Dermis microvascular lymphatic vessel endothelial cell (primary cell): ENCODE results near the gene PAFAH1B1. TPM values are rescaled to one million over a fixed set of nuclear protein-coding genes. Genes with fewer than 3 reads are reported as not detected.
"Not testable (repeated sequence)": the region's sequence is repeated elsewhere in the genome, so short reads cannot be mapped to it uniquely, and the experiment has no call there.

Source experiments
- DNase-seq, 2 donors: peaks; one replicate each; pipeline versions ENCODE4 v3.0.0 to v3.0.0-alpha.2; 2010; ENCODE audit warnings: low read depth in 2 of 2
- total RNA-seq: library from RNA; depleted of rRNA; stranded (reverse); fragments of >200 nt; gene quantifications from 2 replicates; pipeline ENCODE4 v1.2.1, GENCODE V29; 2014

Gene PAFAH1B1
- total RNA-seq, 1 donor from 2014 or later = 65.0 TPM

DNA sequence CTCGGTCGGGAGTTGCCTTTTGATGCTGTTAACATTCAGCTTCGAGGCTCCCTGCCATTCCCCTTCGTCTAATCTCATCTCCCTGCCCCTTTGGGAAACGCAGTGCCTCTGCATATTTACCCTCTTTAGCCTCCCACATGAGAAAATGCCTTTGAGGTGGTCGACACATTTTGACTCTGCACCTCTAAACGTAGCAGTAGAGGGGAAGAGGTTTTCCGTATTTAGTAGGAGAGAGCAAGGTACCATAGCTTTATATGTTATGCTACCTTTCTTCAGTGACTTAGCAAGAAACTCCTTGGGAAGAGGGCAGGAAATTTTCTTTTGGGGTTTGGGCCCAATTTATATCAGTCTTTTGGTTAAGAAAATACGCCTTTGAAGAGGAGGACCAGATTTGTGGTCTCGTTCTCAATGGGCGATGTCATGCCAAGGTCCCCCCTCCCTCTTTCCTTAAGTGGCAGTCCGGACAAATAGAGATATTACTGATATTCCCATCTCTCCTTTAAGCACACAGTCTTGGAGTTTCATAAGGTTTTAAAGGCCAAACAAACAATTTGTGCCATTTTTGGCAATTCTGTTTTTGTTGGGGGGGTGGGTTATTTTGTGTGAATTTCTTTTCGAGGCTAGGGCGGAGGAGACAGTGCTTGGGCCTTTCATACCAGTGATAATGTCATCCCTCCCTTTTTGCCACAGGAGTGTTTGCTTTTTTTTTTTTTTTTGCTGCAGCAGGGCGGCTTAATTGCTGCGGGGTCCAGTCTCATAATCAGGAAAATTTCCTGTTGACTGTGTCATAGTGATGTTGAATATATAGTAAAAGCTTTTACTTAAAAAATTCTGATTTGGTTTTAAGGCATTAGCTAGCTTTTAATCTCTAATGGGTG is 1.5 kb downstream of the PAFAH1B1 start:
- DNase-seq = no peak

DNA sequence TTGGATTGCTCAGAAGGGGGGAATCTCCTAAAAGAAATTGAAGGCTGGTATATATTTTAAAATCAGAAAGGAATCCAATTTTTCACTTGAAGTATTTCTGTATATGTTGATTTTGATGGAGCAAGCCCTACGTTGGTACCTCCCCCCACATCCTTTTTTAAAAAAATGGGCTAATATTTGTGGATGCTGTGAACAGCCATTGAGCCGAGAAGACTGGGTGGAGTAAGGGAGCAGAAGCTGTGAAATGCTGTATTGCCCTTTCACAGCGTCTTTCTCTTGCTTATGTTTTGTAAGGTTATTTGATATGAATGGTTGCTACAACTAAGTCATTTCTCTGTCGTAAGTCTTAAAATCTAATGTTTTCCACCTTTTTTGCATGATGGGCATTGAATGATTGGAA is 2.3 kb downstream of the PAFAH1B1 start:
- DNase-seq = no peak

DNA sequence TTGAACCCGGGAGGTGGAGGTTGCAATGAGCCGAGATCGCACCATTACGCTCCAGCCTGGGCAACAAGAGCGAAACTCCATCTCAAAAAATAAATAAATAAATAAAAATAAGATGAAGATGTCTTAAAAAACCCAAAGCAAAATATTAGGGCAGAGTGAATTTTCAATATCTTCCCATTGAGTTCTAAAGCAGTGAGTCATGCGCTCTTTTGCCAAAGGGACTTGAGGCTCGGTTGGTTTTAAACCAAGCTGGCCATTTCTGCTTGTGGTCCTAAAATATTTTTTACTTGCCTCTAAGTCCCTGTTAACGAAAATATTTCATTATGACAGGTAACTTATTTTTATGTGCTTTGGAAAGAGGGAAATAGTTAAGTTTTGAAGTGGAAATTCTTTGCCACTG is 4.7 kb downstream of the PAFAH1B1 start:
- peak in 1 of 2 donors; percentile 20 for DNase-seq

DNA sequence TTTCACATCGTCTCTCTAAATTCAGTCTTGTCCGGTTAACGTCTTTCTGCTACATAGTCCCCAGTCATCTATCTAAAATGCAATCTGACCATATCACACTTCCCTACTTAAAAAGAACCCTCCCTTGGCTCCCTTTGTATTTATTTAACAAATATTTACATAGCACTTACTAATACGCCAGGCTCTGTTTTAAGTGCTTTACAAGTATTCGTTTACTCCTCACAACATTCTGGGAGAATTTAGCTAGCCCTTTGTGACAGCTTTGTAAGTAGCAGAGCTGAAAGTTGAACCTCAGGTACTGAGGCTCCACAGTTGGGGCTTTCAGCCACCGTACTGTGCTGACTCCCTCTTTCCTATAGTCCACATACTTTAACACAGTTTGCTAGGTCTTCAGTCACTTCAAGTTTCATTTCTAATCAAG is 9.2 kb downstream of the PAFAH1B1 start:
- DNase-seq = peak in 1 of 2 donors; percentile 8

DNA sequence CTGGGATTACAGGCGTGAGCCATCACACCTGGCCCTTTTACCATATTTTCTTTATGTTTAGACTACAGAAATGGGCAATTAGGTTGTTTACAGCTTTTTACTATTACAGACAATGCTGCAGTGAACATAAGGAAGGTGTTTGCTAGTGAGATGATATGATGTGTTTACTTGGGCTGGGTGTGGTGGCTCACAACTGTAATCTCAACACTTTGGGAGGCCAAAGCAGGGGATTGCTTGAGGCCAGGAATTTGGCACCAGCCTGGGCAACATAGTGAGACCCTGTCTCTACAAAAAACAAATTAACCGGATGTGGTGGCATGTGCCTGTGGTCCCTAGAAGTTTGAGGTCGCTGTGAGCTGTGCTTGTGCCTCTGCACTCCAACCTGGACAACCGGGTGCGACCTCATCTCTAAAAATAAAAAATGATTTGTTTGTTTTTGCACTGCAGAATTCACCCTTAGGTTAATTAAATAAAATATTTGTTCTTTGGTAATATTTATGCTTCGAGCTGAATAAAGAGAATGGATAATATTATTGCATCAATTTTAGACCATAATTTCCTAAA is 15.0 kb downstream of the PAFAH1B1 start:
- DNase-seq = no peak

DNA sequence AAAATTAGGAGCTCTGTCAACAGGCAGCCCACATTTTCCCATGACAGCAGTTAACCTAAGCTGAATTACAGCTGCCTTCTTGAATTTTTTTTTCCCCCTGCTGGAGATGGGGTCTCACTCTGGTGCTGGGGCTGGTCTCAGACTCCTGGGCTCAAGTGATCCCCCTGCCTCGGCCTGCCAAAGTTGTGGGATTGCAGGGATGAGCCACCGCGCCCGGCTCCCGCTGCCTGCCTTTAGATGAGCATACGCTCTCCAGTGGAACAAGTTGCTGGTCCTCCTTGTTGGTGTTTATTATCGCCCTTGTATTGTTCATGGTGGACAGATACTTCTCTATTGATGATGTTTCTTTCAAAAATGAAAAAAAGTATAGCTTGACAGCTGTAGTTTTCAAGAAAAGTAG is 15.6 kb downstream of the PAFAH1B1 start:
- DNase-seq = no peak

DNA sequence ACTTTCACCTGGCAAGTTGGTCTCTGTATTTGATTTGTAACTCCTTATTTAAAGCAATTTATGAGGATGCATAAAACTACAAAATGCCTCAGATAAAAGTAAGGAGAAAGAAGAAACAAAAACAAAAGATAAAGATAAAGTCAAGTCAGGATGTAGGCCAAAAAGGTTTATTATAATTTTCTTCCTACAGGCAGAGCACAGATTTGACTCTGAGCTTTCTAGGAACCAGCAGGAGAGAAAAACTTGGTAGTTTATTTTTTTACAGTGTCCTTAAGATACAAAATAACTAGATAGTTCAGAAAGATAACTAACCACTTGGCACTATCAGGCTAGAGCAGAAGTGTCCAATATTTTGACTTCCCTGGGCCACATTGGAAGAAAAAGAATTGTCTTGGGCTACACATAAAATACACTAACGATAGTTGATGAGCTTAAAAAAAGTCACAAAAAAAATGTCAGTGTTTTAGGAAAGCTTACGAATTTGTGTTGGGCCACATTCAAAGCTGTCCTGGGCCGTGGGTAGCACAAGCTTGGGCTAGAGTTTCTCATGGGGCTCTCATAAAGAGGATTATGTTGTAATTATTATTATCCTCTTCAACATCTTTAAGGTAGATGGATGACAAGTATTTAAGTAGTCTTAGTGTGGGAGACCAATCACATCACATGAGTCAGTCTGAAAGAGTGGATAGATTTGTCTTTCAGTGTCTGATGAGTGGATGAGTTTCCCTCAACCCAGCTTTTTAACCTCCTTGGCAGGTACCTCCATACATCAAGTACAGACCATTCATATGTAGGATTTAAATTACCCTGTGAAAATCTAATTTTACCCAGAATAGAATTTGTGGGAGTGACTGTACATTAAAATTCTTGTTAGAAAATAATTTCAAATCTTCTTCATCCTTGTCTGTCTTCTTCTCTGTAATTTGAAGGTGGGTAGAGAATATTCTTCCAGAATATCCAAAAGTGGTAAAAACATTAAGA is 17.0 kb downstream of the PAFAH1B1 start:
- no peak for DNase-seq

DNA sequence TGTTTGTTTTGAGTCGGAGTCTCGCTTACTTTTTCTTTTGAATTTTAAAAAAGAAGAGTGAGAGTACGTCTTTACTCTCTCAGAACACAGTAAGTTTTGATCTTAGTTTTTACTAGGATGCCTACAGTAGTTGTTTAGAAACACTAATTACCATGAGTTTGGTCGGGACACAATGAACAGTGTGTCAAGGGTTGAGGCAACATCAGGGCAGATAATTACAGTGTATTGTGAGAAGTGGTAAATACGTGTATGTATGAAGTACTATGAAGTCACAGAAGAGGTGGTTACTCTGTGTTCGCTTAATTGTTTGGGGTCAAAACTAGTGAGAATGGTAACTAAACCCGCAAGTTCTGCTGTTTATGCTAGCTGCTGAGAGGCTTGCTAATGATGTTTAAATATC is 18.2 kb downstream of the PAFAH1B1 start:
- DNase-seq = no peak

DNA sequence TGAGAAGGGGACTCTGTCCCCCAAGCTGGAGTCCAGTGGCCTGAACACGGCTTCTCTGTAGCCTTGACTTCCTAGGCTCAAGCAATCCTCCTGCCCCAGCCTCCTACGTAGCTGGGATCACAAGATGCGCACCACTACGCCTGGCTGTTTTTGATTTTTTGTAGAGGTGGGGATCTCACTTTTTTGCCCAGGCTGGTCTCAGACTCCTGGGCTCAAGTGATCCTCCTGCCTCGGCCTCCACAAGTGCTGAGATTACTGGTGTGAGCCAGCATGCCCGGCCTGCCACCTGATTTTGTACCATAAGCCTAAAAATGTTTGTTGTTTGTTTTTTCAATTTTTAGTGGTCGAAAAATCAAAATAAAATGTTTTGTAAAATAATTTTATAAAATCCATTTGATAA is 19.2 kb downstream of the PAFAH1B1 start:
- DNase-seq = no peak

DNA sequence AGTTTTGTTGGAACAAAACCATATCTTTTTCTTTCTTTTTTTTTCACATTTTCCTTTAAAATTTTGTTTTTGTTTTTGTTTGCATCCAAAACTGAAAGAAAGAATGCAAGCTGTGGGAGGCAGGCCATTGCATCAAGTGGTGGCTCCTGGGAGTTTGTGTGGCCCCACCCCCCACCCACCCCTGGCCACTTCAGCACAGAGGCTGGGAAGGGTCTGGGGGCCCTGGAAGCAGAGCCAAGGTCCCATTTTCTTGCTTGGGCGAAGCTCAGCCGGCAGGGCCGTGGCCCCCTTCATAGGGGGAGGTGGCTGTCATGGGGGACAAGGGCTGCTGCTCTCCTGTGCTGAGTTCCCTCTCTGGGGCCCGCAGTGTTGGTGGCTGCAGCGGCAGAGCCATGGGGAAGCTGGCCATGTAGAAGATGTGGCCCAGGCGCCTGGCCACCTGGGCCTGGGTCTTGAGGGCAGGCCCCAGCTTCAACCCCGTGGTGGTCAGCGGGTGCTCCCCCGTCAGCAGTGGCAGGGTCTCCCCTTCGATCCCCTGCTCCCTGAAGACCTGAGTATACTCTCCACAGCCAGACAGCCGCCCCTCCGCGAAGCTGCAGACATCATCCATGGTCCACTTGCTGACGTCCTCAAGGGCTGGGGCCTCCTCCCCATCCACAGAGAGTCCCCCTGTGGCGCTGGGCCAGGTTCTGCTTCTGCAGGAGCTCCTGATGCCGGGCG is 19.8 kb downstream of the PAFAH1B1 start:
- DNase-seq = no peak

DNA sequence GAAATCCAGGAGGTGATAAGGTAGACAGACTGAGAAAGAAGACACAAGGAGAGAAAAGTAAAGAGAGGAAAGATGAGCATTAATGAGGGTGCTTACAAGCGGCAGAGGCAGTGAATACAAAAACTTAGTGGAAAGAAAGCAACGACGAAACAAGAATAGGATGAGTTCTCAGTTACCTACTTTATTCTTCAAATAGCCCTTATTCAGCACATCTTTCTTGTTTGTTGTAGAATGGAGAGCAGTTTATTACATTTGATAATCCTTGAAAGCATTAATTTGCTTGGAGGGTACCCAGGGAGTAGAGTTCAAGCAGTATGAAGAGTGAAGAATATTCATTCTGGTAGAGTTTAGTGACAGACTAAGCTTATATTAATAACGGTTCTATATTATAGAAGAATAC is 22.4 kb downstream of the PAFAH1B1 start:
- DNase-seq = no peak

DNA sequence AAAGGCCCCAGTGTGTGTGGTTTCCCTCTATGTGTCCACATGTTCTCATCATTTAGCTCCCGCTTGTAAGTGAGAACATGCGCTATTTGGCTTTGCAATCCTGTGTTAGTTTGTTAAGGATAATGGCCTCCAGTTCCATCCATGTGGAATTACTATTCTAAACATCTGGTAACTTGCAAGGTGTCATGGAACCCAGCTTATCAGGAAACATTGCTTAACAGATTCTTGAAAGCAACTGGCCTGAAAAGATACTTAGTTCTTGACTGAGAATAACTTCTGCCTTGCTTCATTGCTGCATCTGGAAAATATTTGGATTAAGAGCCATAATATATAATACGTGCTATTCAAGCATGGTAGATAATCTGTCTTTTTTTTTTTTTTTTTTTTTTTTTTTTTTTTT is 27.8 kb downstream of the PAFAH1B1 start:
- DNase-seq = no peak

DNA sequence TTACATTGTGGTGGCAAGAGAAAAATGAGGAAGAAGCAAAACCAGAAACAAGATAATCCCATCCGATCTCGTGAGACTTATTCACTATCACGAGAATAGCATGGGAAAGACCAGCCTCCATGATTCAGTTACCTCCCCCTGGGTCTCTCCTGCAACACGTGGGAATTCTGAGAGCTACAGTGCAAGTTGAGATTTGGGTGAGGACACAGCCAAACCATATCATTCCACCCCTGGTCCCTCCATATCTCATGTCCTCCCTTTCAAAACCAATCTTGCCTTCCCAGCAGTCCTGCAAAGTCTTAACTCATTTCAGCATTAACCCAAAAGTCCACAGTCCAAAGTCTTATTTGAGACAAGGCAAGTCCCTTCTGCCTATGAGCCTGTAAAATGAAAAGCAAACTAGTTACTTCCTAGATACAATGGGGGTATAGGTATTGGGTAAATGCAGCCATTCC is 28.5 kb downstream of the PAFAH1B1 start:
- not testable (repeated sequence) for DNase-seq

DNA sequence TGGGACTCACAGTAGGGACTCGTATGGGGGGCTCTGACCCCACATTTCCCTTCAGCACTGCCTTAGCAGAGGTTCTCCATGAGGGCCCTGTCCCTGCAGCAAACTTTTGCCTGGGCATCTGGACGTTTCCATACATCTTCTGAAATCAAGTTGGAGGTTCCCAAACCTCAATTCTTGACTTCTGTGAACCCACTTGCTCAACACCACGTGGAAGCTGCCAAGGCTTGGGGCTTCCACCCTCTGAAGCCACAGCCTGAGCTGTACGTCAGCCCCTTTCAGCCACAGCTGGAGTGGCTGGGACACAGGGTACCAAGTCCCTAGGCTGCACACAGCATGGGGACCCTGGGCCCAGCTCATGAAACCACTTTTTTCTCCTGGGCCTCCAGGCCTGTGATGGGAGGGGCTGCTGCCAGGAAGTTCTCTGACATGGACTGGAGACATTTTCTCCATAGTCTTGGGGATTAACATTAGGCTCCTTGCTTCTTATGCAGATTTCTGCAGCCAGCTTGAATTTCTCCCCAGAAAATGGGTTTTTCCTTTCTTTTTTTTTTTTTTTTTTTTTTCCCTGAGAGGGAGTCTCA is 29.4 kb downstream of the PAFAH1B1 start:
- DNase-seq = not testable (repeated sequence)

DNA sequence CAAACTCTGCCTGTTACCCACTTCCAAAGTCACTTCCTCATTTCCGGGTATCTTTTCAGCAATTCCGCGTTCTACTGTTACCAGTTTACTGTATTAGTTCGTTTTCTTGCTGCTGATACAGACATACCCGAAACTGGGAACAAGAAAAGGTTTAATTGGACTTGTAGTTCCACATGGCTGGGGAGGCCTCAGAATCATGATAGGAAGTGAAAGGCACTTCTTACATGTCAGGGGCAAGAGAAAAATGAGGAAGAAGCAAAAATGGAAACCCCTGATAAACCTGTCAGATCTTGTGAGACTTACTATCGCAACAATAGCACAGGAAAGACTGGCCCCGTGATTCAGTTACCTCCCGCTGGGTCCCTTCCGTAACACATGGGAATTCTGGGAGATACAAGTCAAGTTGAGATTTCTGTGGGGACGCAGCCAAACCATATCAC is 30.9 kb downstream of the PAFAH1B1 start:
- DNase-seq = peak in 1 of 2 donors; percentile 2

DNA sequence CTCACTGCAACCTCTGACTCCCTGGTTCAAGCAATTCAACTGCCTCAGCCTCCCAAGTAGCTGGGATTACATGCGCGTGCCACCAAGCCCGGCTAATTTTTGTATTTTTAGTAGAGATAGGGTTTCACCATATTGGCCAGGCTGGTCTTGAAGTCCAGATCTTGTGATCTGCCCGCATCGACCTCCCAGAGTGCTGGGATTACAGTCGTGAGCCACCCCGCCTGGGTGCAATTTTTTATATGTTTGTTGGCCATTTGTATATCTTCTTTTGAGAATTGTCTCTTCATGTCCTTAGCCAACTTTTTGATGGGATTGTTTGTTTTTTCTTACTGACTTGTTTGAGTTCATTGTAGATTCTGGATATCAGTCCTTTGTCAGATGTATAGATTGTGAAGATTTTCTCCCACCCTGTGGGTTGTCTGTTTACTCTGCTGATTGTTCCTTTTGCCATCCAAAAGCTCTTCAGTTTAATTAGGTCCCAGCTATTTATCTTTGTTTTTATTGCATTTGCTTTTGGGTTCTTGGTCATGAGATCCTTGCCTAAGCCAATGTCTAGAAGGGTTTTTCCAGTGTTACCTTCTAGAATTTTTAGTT is 33.3 kb downstream of the PAFAH1B1 start:
- DNase-seq = not testable (repeated sequence)

DNA sequence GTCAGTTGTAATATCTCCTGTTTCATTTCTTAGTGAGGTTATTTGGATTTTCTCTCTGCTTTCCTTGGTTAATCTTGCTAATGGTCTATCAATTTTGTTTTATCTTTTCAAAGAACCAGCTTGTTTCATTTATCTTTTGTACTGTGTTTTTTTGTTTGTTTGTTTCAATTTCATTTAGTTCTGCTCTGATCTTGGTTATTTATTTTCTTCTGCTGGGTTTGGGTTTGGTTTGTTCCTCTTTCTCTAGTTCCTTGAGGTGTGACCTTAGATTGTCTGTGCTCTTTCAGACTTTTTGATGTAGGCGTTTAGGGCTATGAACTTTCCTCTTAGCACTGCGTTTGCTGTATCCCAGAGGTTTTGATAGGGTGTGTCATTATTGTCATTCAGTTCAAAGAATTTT is 35.5 kb downstream of the PAFAH1B1 start:
- DNase-seq = not testable (repeated sequence)

DNA sequence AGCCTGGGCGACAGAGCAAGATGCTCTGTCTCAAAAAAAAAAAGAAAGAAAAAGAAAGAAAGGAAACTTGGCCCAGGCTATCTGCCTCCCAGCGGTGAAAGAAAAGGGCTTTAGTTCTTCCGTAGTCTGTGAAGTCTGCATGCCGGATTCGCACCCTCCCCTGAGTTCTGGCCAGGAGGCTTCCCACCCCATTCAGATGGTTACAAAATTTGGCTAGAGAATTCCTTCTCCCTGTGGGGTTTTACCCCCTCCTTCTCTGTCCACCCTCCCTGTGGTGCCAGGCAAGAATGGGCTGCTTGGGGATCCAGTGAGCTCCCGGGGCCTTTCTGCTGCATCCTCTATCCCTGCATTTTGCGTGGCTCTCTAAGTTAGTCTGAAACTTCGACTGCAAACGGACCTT is 37.8 kb downstream of the PAFAH1B1 start:
- DNase-seq = no peak

DNA sequence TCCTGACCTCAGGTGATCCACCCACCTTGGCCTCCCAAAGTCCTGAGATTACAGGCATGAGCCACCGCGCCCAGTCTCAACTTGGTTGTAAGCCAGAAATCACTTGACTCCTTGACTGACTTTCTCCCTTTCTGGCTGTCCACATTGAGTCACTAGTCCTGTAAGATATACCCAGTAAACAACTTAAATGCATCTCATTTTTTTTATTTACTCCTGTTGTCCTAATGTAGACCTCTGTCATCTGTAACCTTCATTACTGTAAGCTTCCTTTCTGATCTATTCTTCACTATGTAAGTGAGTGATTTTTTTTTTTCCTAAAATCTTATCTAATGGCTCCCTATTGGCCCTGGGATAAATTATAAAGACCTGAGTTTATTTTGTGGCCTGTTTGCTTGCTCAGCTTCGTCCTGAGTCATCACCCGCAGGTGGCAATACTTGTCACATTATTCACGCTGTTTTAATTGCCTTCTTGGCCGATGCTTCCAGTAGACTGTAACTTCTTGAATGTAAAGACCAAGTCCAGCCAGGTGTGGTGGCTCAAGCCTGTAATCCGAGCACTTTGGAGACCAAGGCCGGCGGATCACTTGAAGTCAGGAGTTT is 41.0 kb downstream of the PAFAH1B1 start:
- DNase-seq = peak in 1 of 2 donors; percentile 5

DNA sequence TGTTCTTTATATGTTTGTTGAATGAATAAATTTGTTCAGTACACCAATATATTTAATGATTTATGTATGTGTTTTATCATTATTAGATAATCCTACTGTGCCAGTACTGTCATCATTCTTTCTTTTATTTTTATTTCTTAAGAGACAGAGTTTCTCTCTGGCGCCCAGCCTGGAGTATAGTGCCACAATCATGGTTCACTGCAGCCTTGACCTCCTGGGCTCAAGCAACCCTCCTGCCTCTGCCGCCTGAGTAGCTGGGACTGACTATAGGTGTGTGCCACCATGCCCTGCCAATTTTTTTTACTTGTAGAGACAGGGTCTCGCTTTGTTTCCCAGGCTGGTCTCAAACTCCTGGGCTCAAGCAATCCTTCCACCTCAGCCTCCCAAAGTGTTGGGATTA is 41.8 kb downstream of the PAFAH1B1 start:
- no peak for DNase-seq
